HepG2 (cell line): ENCODE results near the gene LDAH. TPM values are rescaled to one million over a fixed set of nuclear protein-coding genes. Genes with fewer than 3 reads are reported as not detected.

Experiments used
- BRD4 ChIP-seq: sonication (generic); formaldehyde crosslinking; IDR thresholded peaks from 2 replicates; pipeline ENCODE4 v1.4.0; 2020; ENCODE audit warnings: missing genetic modification reagents
- CHCHD3 ChIP-seq: sonication (generic); formaldehyde crosslinking; IDR thresholded peaks from 2 replicates; pipeline ENCODE4 v1.8.0; 2022; ENCODE audit warnings: mild to moderate bottlenecking, missing genetic modification reagents, moderate library complexity
- FLYWCH1 ChIP-seq: sonication (generic); formaldehyde crosslinking; IDR thresholded peaks from 2 replicates; pipeline ENCODE4 v1.8.1; 2023; ENCODE audit warnings: mild to moderate bottlenecking, missing genetic modification reagents
- KLF13 ChIP-seq: sonication (generic); formaldehyde crosslinking; IDR thresholded peaks from 2 replicates; pipeline ENCODE4 v1.4.0; 2020; ENCODE audit warnings: mild to moderate bottlenecking, missing genetic modification reagents
- MED8 ChIP-seq: sonication (generic); formaldehyde crosslinking; IDR thresholded peaks from 2 replicates; pipeline ENCODE4 v1.8.1; 2023; ENCODE audit warnings: mild to moderate bottlenecking, missing genetic modification reagents; ENCODE audit not compliant: insufficient replicate concordance
- NFE2L2 ChIP-seq: fragments of 150-350 bp; IDR thresholded peaks from 2 replicates; pipeline ENCODE4 v1.6.1; 2014; ENCODE audit warnings: low read length
- NR2F1 ChIP-seq, 2 experiments: fragments of 450-650 bp in 1 of 2; formaldehyde crosslinking in 1 of 2; IDR thresholded peaks; 2 replicates each; pipeline versions ENCODE4 v1.5.0 to v1.6.1; 2016 to 2020; ENCODE audit warnings: mild to moderate bottlenecking in 1 of 2, missing compliant biosample characterization in 1 of 2, missing genetic modification reagents in 1 of 2, moderate library complexity in 1 of 2
- POGZ ChIP-seq: sonication (generic); formaldehyde crosslinking; IDR thresholded peaks from 2 replicates; pipeline ENCODE4 v1.4.0; 2020; ENCODE audit warnings: mild to moderate bottlenecking, missing genetic modification reagents
- ZNF20 ChIP-seq: sonication (generic); formaldehyde crosslinking; IDR thresholded peaks from 2 replicates; pipeline ENCODE4 v1.4.0; 2020; ENCODE audit warnings: mild to moderate bottlenecking, moderate library complexity, missing genetic modification reagents
- ZNF234 ChIP-seq: sonication (generic); formaldehyde crosslinking; conservative IDR thresholded peaks from 2 replicates; pipeline ENCODE4 v1.5.1; 2020; ENCODE audit warnings: mild to moderate bottlenecking, missing genetic modification reagents
- ZNF235 ChIP-seq: sonication (generic); formaldehyde crosslinking; IDR thresholded peaks from 2 replicates; pipeline ENCODE4 v1.8.1; 2023; ENCODE audit warnings: mild to moderate bottlenecking, missing genetic modification reagents, borderline replicate concordance
- ZNF263 ChIP-seq: sonication (generic); formaldehyde crosslinking; IDR thresholded peaks from 2 replicates; pipeline ENCODE4 v1.4.0; 2020; ENCODE audit warnings: missing genetic modification reagents
- polyA plus RNA-seq, 8 experiments: library from polyadenylated mRNA; depleted of rRNA in 3 of 8; stranded (reverse) in 7 of 8; unstranded in 1 of 8; fragments of >200 nt; fragmentation: Illumina TruSeq in 4 of 8; extraction: Trizol in 4 of 8; gene quantifications; 2 replicates each; pipeline versions ENCODE4 v1.2.1 to v1.2.3, GENCODE V29; 2011 to 2016; ENCODE audit warnings: low read depth in 4 of 8, missing spikeins in 1 of 8, mixed read lengths in 1 of 8; ENCODE audit not compliant: insufficient read depth in 1 of 8
- total RNA-seq, 5 experiments: library from RNA; depleted of rRNA; stranded (reverse); fragments of >200 nt; fragmentation: Illumina TruSeq; extraction: Trizol; gene quantifications; 2 replicates each; pipeline ENCODE4 v1.2.3, GENCODE V29; 2016; ENCODE audit warnings: low read depth in 1 of 5
- TF ChIP-seq, protein P1 (sequence below): sonication (generic); formaldehyde crosslinking; conservative IDR thresholded peaks from 2 replicates; pipeline ENCODE4 v1.8.0; 2022; ENCODE audit warnings: mild to moderate bottlenecking, moderate library complexity, missing genetic modification reagents
- TF ChIP-seq, protein P2 (sequence below): sonication (generic); formaldehyde crosslinking; IDR thresholded peaks from 2 replicates; pipeline ENCODE4 v1.8.0; 2022; ENCODE audit warnings: missing genetic modification reagents, mild to moderate bottlenecking, moderate library complexity, borderline replicate concordance
- TF ChIP-seq, protein P3 (sequence below), 2 experiments: sonication (generic) in 1 of 2; formaldehyde crosslinking in 1 of 2; IDR thresholded peaks; 2 replicates each; pipeline versions ENCODE4 v1.6.1 to v1.9.0; 2014 to 2022; ENCODE audit warnings: antibody characterized with exemption in 1 of 2, borderline replicate concordance in 1 of 2, inconsistent platforms in 1 of 2, low read depth in 1 of 2, missing genetic modification reagents in 1 of 2
- TF ChIP-seq, protein P4 (sequence below): sonication (generic); formaldehyde crosslinking; IDR thresholded peaks from 2 replicates; pipeline ENCODE4 v1.5.0; 2020; ENCODE audit warnings: missing genetic modification reagents, mild to moderate bottlenecking, borderline replicate concordance

LDAH gene
- total and polyA plus RNA-seq, 2 of the 13 experiments (the other 11 are each of a cell fraction or from before 2014, with no cell fraction given), result 28.8 to 46.2 TPM

- TF ChIP-seq, protein P1, sequence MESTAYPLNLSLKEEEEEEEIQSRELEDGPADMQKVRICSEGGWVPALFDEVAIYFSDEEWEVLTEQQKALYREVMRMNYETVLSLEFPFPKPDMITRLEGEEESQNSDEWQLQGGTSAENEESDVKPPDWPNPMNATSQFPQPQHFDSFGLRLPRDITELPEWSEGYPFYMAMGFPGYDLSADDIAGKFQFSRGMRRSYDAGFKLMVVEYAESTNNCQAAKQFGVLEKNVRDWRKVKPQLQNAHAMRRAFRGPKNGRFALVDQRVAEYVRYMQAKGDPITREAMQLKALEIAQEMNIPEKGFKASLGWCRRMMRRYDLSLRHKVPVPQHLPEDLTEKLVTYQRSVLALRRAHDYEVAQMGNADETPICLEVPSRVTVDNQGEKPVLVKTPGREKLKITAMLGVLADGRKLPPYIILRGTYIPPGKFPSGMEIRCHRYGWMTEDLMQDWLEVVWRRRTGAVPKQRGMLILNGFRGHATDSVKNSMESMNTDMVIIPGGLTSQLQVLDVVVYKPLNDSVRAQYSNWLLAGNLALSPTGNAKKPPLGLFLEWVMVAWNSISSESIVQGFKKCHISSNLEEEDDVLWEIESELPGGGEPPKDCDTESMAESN (CRISPR knock-in tag), result peak; percentile 62; the same call in 1 of the 2 replicates
- no peak for TF ChIP-seq NR2F1 (CRISPR knock-in tag; IDR thresholded peaks at IDR 0.05)
- TF ChIP-seq ZNF263, result peak; percentile 67; the same call in 1 of the 2 replicates
- TF ChIP-seq, protein P2, sequence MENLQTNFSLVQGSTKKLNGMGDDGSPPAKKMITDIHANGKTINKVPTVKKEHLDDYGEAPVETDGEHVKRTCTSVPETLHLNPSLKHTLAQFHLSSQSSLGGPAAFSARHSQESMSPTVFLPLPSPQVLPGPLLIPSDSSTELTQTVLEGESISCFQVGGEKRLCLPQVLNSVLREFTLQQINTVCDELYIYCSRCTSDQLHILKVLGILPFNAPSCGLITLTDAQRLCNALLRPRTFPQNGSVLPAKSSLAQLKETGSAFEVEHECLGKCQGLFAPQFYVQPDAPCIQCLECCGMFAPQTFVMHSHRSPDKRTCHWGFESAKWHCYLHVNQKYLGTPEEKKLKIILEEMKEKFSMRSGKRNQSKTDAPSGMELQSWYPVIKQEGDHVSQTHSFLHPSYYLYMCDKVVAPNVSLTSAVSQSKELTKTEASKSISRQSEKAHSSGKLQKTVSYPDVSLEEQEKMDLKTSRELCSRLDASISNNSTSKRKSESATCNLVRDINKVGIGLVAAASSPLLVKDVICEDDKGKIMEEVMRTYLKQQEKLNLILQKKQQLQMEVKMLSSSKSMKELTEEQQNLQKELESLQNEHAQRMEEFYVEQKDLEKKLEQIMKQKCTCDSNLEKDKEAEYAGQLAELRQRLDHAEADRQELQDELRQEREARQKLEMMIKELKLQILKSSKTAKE (CRISPR knock-in tag), result no peak
- TF ChIP-seq BRD4 (CRISPR knock-in tag), result no peak
- TF ChIP-seq FLYWCH1 (CRISPR knock-in tag), result peak; percentile 74; the same call in 1 of the 2 replicates
- TF ChIP-seq, protein P3, sequence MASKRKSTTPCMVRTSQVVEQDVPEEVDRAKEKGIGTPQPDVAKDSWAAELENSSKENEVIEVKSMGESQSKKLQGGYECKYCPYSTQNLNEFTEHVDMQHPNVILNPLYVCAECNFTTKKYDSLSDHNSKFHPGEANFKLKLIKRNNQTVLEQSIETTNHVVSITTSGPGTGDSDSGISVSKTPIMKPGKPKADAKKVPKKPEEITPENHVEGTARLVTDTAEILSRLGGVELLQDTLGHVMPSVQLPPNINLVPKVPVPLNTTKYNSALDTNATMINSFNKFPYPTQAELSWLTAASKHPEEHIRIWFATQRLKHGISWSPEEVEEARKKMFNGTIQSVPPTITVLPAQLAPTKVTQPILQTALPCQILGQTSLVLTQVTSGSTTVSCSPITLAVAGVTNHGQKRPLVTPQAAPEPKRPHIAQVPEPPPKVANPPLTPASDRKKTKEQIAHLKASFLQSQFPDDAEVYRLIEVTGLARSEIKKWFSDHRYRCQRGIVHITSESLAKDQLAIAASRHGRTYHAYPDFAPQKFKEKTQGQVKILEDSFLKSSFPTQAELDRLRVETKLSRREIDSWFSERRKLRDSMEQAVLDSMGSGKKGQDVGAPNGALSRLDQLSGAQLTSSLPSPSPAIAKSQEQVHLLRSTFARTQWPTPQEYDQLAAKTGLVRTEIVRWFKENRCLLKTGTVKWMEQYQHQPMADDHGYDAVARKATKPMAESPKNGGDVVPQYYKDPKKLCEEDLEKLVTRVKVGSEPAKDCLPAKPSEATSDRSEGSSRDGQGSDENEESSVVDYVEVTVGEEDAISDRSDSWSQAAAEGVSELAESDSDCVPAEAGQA (IDR thresholded peaks at IDR 0.05; ENCODE audit: low read depth), result no peak
- TF ChIP-seq, protein P3 (CRISPR knock-in tag; IDR thresholded peaks at IDR 0.05; ENCODE audit: borderline replicate concordance), result no peak
- TF ChIP-seq, protein P4, sequence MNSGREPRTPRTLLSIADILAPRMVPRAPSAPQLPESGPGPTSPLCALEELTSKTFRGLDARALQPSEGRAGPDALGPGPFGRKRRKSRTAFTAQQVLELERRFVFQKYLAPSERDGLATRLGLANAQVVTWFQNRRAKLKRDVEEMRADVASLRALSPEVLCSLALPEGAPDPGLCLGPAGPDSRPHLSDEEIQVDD, result peak; percentile 69; the same call in 1 of the 2 replicates
- TF ChIP-seq ZNF235 (CRISPR knock-in tag), result no peak
- peak; percentile 76 for TF ChIP-seq POGZ (CRISPR knock-in tag)
- TF ChIP-seq KLF13, result no peak
- no peak for TF ChIP-seq NFE2L2
- no peak for TF ChIP-seq MED8 (CRISPR knock-in tag)
- no peak for TF ChIP-seq ZNF234 (CRISPR knock-in tag)
- TF ChIP-seq ZNF20 (CRISPR knock-in tag), result no peak
- peak; percentile 71; the same call in 1 of the 2 replicates for TF ChIP-seq CHCHD3 (CRISPR knock-in tag)
Measured at GRCh38 chr2:20635675-20636584, 187.0 kb downstream of the LDAH start (continued).
